Activated CD4-positive, alpha-beta T cell treated with anti-CD3 and anti-CD28 coated beads, Interleukin-2, amount 50 U/mL, for 24 hours (primary cell): ENCODE data around the gene TSC22D4.
"Not testable (repeated sequence)": the region's sequence is repeated elsewhere in the genome, so short reads cannot be mapped to it uniquely, and the experiment has no call there.

ENCODE experiments used
- DNase-seq, 2 donors: peaks; one replicate each; pipeline ENCODE4 v3.0.0-alpha.2; 2020; ENCODE audit warnings: low read depth in 1 of 2, low spot score in 1 of 2

The TSC22D4 gene

GRCh38 chr7:100478958-100479660, at the start of gene TSC22D4:
TSS of gene TSC22D4 (minus strand) at chr7:100479214. CDS start at chr7:100478038, 1,176 bp downstream.
- peak; percentile 76 to 79 for DNase-seq

GRCh38 chr7:100528108-100528866, 49.3 kb upstream of the TSC22D4 start:
- DNase-seq = not testable (repeated sequence)

- not testable (repeated sequence) for DNase-seq
Observed at GRCh38 chr7:100523192-100523591, 44.2 kb upstream of the TSC22D4 start.

- DNase-seq = not testable (repeated sequence)
Observed at GRCh38 chr7:100521909-100522593, 43.0 kb upstream of the TSC22D4 start.

- DNase-seq = no peak
Observed at GRCh38 chr7:100521076-100521475, 42.1 kb upstream of the TSC22D4 start.

GRCh38 chr7:100520138-100520537, 41.1 kb upstream of the TSC22D4 start:
- no peak for DNase-seq

GRCh38 chr7:100519580-100519979, 40.6 kb upstream of the TSC22D4 start:
- DNase-seq = no peak

GRCh38 chr7:100517305-100517704, 38.3 kb upstream of the TSC22D4 start:
- DNase-seq = no peak

- peak in 1 of 2 donors; percentile 12 for DNase-seq
Observed at GRCh38 chr7:100516135-100516812, 37.3 kb upstream of the TSC22D4 start.

- no peak for DNase-seq
Observed at GRCh38 chr7:100515072-100515532, 36.1 kb upstream of the TSC22D4 start.

GRCh38 chr7:100513212-100513810, 34.3 kb upstream of the TSC22D4 start:
- DNase-seq = no peak

- no peak for DNase-seq
Observed at GRCh38 chr7:100510437-100511239, 31.6 kb upstream of the TSC22D4 start.

- no peak for DNase-seq
Observed at GRCh38 chr7:100509231-100509630, 30.2 kb upstream of the TSC22D4 start.

GRCh38 chr7:100506356-100506923, 27.4 kb upstream of the TSC22D4 start:
- no peak for DNase-seq

- DNase-seq = no peak
Observed at GRCh38 chr7:100504887-100505611, 26.0 kb upstream of the TSC22D4 start.

- not testable (repeated sequence) for DNase-seq
Observed at GRCh38 chr7:100504031-100504430, 25.0 kb upstream of the TSC22D4 start.

GRCh38 chr7:100500743-100501142, 21.7 kb upstream of the TSC22D4 start:
- not testable (repeated sequence) for DNase-seq

GRCh38 chr7:100496509-100496908, 17.5 kb upstream of the TSC22D4 start:
- DNase-seq = no peak
